ENCODE data around the gene TRPC1. TPM values are rescaled to one million over a fixed set of nuclear protein-coding genes. Genes with fewer than 3 reads are reported as not detected.
A peak's percentile ranks its signal among the peaks of the same experiment; 100 is the strongest.

TRPC1 gene
- polyA plus RNA-seq, 3 donors = 9.6 to 13.7 (median 12.9) TPM

GRCh38 chr3:142828703-142829305 is 105.0 kb downstream of the TRPC1 start:
- peak; percentile 74 for DNase-seq

- no peak for DNase-seq
Measured at GRCh38 chr3:142837526-142837925, 113.7 kb downstream of the TRPC1 start.

- DNase-seq = no peak
Measured at GRCh38 chr3:142839831-142840230, 116.0 kb downstream of the TRPC1 start.

GRCh38 chr3:142844339-142844977 is 120.6 kb downstream of the TRPC1 start:
- no peak for DNase-seq

- DNase-seq = no peak
Measured at GRCh38 chr3:142846779-142847577, 123.1 kb downstream of the TRPC1 start.

GRCh38 chr3:142849148-142849547 is 125.3 kb downstream of the TRPC1 start:
- DNase-seq = no peak

- DNase-seq = no peak
Measured at GRCh38 chr3:142850395-142851023, 126.7 kb downstream of the TRPC1 start.

GRCh38 chr3:142852009-142852408 is 128.2 kb downstream of the TRPC1 start:
- DNase-seq = no peak

- DNase-seq = peak; percentile 68
Measured at GRCh38 chr3:142853270-142854168, 129.7 kb downstream of the TRPC1 start.

- peak; percentile 14 for DNase-seq
Measured at GRCh38 chr3:142857056-142857455, 133.2 kb downstream of the TRPC1 start.

Other genes with a start within 250 kb of the TRPC1 start
- 10 to 100 TPM; 22.9 to 35.6 (median 29.8) TPM for gene ATR, start 145.3 kb upstream of the TRPC1 start, polyA plus RNA-seq (ENCODE audit: insufficient read length in 3 of 3)
- gene PLS1, start 127.6 kb upstream of the TRPC1 start, polyA plus RNA-seq (ENCODE audit: insufficient read length in 3 of 3) = 10 to 100 TPM; 24.8 to 34.9 (median 25.8) TPM
- 1 to 10 TPM; 4.5 to 6.5 (median 5.1) TPM for gene PCOLCE2, start 165.0 kb downstream of the TRPC1 start, polyA plus RNA-seq (ENCODE audit: insufficient read length in 3 of 3)
- gene PAQR9, start 239.6 kb downstream of the TRPC1 start, polyA plus RNA-seq (ENCODE audit: insufficient read length in 3 of 3) = under 1 TPM; 0.45 to 0.93 (median 0.68) TPM